Common myeloid progenitor, CD34-positive (primary cell): ENCODE results near the gene CARMIL1.

Experiments
- CTCF ChIA-PET: fragments of 350-600 bp; sonication (Branson Sonifier 250); formaldehyde crosslinking; loops from one replicate; lab custom pipeline; 2021; ENCODE audit warnings: antibody characterized with exemption; lab: Charles Lee
- POLR2A ChIA-PET: fragments of 350-600 bp; sonication (Branson Sonifier 250); formaldehyde crosslinking; loops from one replicate; lab custom pipeline; 2021; ENCODE audit warnings: antibody characterized with exemption; lab: Charles Lee
- DNase-seq, 3 donors: peaks; one replicate each; pipeline versions ENCODE4 v3.0.0 to v3.0.0-alpha.2; 2013
- H3K27ac ChIP-seq, 2 experiments: 1 replicate in 1 of 2; 2 replicates in 1 of 2; pipeline ENCODE4 v1.7.0; 2013; ENCODE audit warnings: inconsistent platforms in 2 of 2, low read length in 2 of 2, mild to moderate bottlenecking in 2 of 2, low read depth in 1 of 2, moderate library complexity in 1 of 2; ENCODE audit not compliant: severe bottlenecking in 2 of 2, insufficient read depth in 1 of 2, poor library complexity in 1 of 2
- H3K27me3 ChIP-seq, 5 experiments: replicated peaks in 2 of 5; 1 replicate in 3 of 5; 2 replicates in 2 of 5; pipeline versions ENCODE4 v1.6.1 to v1.7.0; 2013; ENCODE audit warnings: low read length in 4 of 5, mild to moderate bottlenecking in 2 of 5, moderate library complexity in 2 of 5, inconsistent platforms in 1 of 5; ENCODE audit not compliant: insufficient read depth in 5 of 5, control insufficient read depth in 4 of 5
- H3K36me3 ChIP-seq, 4 experiments: 1 replicate in 2 of 4; 2 replicates in 2 of 4; pipeline versions ENCODE4 v1.6.1 to v1.7.0; 2013; ENCODE audit warnings: low read length in 3 of 4, control low read depth in 1 of 4, mild to moderate bottlenecking in 1 of 4; ENCODE audit not compliant: control insufficient read depth in 4 of 4, insufficient read depth in 4 of 4
- H3K4me1 ChIP-seq, 4 experiments: 1 replicate in 3 of 4; 2 replicates in 1 of 4; pipeline versions ENCODE4 v1.6.1 to v1.7.1; 2013; ENCODE audit warnings: low read length in 3 of 4, mild to moderate bottlenecking in 3 of 4, control low read depth in 1 of 4, inconsistent platforms in 1 of 4, moderate library complexity in 1 of 4; ENCODE audit not compliant: control insufficient read depth in 4 of 4, insufficient read depth in 4 of 4; ENCODE audit errors: control extremely low read depth in 1 of 4
- H3K4me3 ChIP-seq, 7 experiments: 1 replicate in 4 of 7; 2 replicates in 3 of 7; pipeline versions ENCODE4 v1.5.1 to v1.7.0; 2013; ENCODE audit warnings: mild to moderate bottlenecking in 7 of 7, low read length in 6 of 7, moderate library complexity in 6 of 7, inconsistent platforms in 2 of 7, low read depth in 2 of 7, control low read depth in 1 of 7; ENCODE audit not compliant: insufficient read depth in 4 of 7, control insufficient read depth in 1 of 7; ENCODE audit errors: extremely low read depth in 1 of 7
- H3K9me3 ChIP-seq, 5 experiments: 1 replicate in 4 of 5; 2 replicates in 1 of 5; pipeline versions ENCODE4 v1.6.1 to v1.7.1; 2013; ENCODE audit warnings: low read length in 4 of 5, mild to moderate bottlenecking in 2 of 5, inconsistent platforms in 1 of 5, low read depth in 1 of 5, moderate library complexity in 1 of 5; ENCODE audit not compliant: control insufficient read depth in 4 of 5, insufficient read depth in 2 of 5; ENCODE audit errors: control extremely low read depth in 1 of 5
- WGBS: methylation state at CpG from one replicate; pipeline ENCODE4 v1.1.5; 2013; ENCODE audit not compliant: insufficient coverage; 5-methylcytosine and 5-hydroxymethylcytosine counted together

CARMIL1 gene

GRCh38 chr6:25286891-25287290, 7.7 kb downstream of the CARMIL1 start:
- H3K9me3 ChIP-seq: no peaks in the 10 kb centered on the region
- H3K4me3 ChIP-seq: no peak overlapping the region
- DNase-seq: no peak
- H3K36me3 ChIP-seq: peaks cover 0 to 2% (median 0%) of the 10 kb centered on the region in 4 experiments
- H3K27me3 ChIP-seq: no peaks in the 10 kb centered on the region
- POLR2A ChIA-PET: no interaction called here
- no peaks in the 10 kb centered on the region for H3K4me1 ChIP-seq
- no peak overlapping the region for H3K27ac ChIP-seq
- no CpG with 5 or more reads among the region's 2 CpGs for WGBS
- CTCF ChIA-PET: interaction anchor here (0.6 to 1.8 kb wide), 3 partner anchors 14 to 332 kb away, joined by 3 to 6 read pairs (median 3); no protein-coding TSS in a partner anchor

- Histone ChIP-seq H3K36me3 (peaks cover 0 to 2% (median 0%) of the 10 kb centered on the region in 4 experiments), H3K9me3 (no peaks in the 10 kb centered on the region), H3K4me3 (no peak overlapping the region), H3K27me3 (no peaks in the 10 kb centered on the region), H3K4me1 (no peaks in the 10 kb centered on the region), H3K27ac (no peak overlapping the region)
- 96% methylated on average over 6 of the region's 6 CpGs for WGBS
- CTCF ChIA-PET: interaction anchor here (0.6 to 1.8 kb wide), 3 partner anchors 13 to 208 kb away, joined by 3 to 6 read pairs (median 3); no protein-coding TSS in a partner anchor
- POLR2A ChIA-PET: no interaction called here
- no peak for DNase-seq
These were observed 8.8 kb downstream of the CARMIL1 start for GRCh38 chr6:25287941-25288340.

DNA sequence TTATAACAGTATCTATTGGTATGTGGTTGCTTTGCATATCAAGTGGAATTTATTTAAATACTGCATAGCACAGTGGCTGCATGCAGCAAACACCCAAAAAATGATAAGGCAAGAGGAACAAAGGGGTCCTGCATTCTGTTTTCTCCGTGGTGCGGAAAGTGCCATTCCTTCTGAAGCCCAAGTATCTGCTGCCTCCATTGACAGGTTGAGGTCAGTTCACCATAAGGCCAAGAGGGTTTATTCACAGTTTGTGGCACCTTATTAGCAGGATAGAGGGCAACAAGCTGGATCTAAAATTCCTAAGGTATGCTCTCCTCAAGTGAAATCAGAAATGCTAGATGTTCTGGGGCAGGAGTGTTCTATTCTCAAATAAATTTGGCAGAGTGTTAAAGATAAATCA, 9.3 kb downstream of the CARMIL1 start:
- peaks cover 0 to 2% (median 0%) of the 10 kb centered on the region in 4 experiments for H3K36me3 ChIP-seq
- H3K27me3 ChIP-seq: no peaks in the 10 kb centered on the region
- ChIA-PET CTCF (interaction anchor here (0.6 kb wide), 1 partner anchor 70 kb away, joined by 3 read pairs; no protein-coding TSS in a partner anchor), POLR2A (no interaction called here)
- WGBS: 100% methylated on average over 2 of the region's 2 CpGs
- no peak overlapping the region for H3K4me3 ChIP-seq
- DNase-seq: no peak
- no peaks in the 10 kb centered on the region for H3K4me1 ChIP-seq
- H3K27ac ChIP-seq: no peak overlapping the region
- no peaks in the 10 kb centered on the region for H3K9me3 ChIP-seq

DNA sequence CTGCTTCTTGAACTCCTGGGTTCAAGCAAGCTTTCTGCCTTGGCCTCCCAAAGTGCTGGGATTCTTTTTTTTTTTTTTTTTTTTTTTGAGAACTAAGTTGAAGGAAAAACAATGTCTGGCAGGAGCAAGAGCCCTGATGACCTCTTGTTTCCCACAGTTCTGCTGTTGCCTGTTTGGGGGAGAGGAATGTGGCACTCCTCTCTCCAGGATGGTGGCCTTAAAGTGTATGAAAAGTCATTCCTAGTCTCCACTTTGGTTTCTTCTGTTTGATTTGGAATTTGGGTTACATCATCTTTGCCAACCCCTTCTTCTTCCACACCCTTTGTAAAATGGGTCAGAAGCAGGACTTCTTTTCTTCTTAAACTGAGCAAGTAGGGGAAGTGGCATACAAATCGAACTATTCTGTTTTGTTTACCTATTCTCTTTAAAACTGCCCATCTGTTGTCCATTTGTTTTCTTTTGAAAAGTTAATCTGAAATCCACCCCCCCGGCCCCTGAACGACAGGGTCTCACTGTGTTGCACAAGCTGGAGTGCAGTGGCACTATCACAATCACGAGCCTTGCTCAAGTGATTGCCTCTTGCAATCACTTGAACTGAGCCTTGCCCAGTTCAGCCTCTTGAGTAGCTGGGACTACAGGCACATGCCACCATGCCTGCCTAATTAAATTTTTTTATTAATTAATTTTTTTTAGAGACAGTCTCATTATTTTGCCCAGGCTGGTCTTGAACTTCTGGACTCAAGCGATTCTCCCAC, 11.3 kb downstream of the CARMIL1 start:
- peaks cover 0 to 2% (median 0%) of the 10 kb centered on the region in 4 experiments for H3K36me3 ChIP-seq
- CTCF ChIA-PET: no interaction called here
- H3K4me1 ChIP-seq: peaks cover 0 to under 1% (median 0%) of the 10 kb centered on the region in 4 experiments
- POLR2A ChIA-PET: no interaction called here
- H3K27ac ChIP-seq: no peak overlapping the region
- H3K27me3 ChIP-seq: no peaks in the 10 kb centered on the region
- no peak overlapping the region for H3K4me3 ChIP-seq
- 98% methylated on average over 3 of the region's 5 CpGs for WGBS
- no peak for DNase-seq
- H3K9me3 ChIP-seq: no peaks in the 10 kb centered on the region

- POLR2A ChIA-PET: no interaction called here
- CTCF ChIA-PET: interaction anchor here (1.3 to 1.6 kb wide), 2 partner anchors 33 to 198 kb away, joined by 3 read pairs; no protein-coding TSS in a partner anchor
These were observed 13.2 kb downstream of the CARMIL1 start for GRCh38 chr6:25292384-25292783.

GRCh38 chr6:25295651-25296050, 16.5 kb downstream of the CARMIL1 start:
- Histone ChIP-seq H3K9me3 (no peaks in the 10 kb centered on the region), H3K36me3 (no peaks in the 10 kb centered on the region), H3K27ac (no peak overlapping the region), H3K27me3 (no peaks in the 10 kb centered on the region), H3K4me1 (peaks cover 4 to 18% (median 9%) of the 10 kb centered on the region in 4 experiments), H3K4me3 (no peak overlapping the region)
- WGBS: no CpG with 5 or more reads among the region's 1 CpG
- ChIA-PET POLR2A (no interaction called here), CTCF (interaction anchor here (0.8 to 1.3 kb wide), 5 partner anchors 9 to 191 kb away, joined by 3 to 4 read pairs (median 3); no protein-coding TSS in a partner anchor)
- no peak for DNase-seq

More at GRCh38 chr6:25292384-25292783, 13.2 kb downstream of the CARMIL1 start:
- no peaks in the 10 kb centered on the region for H3K27me3 ChIP-seq
- no peak overlapping the region for H3K27ac ChIP-seq
- H3K4me3 ChIP-seq: no peak overlapping the region
- WGBS: 100% methylated on average over 2 of the region's 4 CpGs
- peaks cover 4 to 14% (median 7%) of the 10 kb centered on the region in 4 experiments for H3K4me1 ChIP-seq
- no peaks in the 10 kb centered on the region for H3K9me3 ChIP-seq
- no peak for DNase-seq
- H3K36me3 ChIP-seq: peaks cover 0 to 2% (median 0%) of the 10 kb centered on the region in 4 experiments
